ENCODE data around the gene NDUFB8.
A peak's percentile ranks its signal among the peaks of the same experiment; 100 is the strongest.
"Not testable (repeated sequence)": the region's sequence is repeated elsewhere in the genome, so short reads cannot be mapped to it uniquely, and the experiment has no call there.

The NDUFB8 gene

DNA sequence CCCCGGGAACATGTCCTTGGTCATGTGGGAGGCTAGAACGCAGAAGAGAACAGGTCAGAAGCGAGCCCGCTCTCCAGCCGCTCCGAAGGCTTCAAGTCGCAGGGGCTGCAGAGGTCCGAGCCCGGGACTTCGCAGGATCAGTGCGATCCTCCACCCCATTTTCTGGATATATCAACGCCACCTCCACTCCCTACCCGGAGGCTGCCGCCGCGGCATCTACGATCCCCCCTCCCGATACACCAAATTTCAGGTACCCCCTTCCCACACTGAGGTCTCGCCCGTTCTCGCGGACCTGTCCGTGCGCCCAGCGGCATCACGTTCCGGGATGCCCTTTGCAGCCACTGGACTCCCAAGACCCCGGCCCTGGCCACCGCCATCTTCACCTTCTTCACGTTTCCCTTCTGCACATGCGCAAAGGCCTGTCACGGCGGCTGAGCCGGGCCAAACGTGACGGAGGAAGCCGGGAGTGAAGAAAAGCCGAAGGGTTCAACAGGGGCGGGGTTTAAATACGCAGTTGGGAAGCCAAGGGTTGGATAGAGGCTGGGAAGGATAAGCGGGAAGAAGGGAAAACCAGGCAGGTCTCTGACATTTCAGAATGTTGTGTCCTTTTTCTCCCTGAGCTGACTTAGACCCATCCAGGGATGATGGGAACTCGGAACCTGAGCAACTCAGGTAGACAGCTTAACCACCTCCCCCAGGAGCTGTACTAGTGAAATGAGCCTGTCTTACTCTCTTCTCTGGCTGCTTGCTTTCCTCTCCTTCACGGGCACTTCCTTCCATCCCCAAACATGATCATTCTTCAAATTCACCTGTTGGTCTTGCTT, at the start of gene NDUFB8:
Gene NDUFB8, minus strand, starts transcription at position 397 of the 824 bp plus-strand sequence. Its CDS starts 20 bp downstream, at position 377.
- DNase-seq: peak; percentile 70

DNA sequence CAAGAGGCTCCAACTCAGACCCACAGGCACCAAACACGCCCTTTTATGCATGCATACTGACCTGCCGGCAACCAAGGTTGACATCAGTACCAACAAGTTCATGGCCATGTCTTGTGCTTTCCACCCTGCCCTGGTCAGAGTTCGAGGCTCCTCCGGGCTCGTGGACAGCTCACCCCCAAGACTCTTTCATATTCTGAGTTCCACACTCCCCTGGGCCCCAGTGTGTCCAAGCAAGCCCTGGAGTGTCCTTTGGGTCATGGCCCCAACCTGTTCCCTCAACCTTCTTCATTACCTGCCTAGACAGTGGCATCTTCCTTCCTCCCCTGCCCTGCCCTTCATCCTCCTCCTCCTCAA, 46.6 kb upstream of the NDUFB8 start:
- no peak for DNase-seq

DNA sequence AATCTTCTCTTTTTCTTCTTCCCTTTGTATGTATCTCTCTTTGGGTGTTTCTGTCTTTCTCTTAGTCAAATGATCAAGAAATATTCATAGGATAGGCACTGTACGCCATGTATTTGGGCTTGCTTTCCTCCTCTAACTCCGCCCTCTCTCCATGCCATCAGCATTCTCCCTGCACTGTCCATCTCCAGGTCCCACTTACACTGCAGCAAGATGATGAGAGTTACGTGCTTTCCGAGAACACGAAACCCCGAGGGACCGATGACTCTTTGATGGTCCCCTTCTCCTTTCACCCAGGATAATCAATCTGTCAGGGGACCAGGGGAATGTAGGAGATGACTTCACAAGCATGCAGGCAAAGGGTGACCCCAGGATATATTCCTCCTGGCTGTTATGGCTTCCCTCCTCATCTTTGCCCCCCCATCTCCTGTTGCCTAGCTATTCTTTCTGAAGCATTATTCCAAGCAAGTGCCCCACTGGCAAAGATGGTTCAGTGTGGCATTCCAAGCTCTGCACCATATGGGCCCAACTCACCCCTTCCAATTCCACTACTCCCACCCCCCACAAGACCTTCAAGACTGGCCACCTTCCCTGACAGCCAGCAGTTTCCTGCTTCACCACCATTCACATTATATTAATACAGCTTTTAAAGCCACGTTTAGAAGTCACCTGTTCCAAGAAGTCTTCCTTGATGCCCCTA, 46.1 kb upstream of the NDUFB8 start:
- DNase-seq: no peak

DNA sequence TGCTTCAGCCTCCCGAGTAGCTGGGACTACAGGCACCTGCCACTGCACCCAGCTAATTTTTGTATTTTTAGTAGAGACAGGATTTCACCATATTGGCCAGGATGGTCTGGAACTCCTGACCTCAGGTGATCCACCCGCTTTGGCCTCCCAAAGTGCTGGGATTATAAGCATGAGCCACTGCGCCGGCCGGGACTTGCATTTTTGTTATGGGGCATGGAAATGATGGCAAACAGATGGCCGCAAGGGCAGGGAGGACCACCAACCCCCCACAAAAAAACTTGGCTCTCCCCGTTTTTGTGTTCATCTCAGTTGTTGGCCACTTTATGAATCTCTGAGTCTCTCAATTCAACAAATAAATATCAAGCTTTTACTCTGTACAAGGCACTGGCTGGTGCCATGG, 45.5 kb upstream of the NDUFB8 start:
- DNase-seq: not testable (repeated sequence)

DNA sequence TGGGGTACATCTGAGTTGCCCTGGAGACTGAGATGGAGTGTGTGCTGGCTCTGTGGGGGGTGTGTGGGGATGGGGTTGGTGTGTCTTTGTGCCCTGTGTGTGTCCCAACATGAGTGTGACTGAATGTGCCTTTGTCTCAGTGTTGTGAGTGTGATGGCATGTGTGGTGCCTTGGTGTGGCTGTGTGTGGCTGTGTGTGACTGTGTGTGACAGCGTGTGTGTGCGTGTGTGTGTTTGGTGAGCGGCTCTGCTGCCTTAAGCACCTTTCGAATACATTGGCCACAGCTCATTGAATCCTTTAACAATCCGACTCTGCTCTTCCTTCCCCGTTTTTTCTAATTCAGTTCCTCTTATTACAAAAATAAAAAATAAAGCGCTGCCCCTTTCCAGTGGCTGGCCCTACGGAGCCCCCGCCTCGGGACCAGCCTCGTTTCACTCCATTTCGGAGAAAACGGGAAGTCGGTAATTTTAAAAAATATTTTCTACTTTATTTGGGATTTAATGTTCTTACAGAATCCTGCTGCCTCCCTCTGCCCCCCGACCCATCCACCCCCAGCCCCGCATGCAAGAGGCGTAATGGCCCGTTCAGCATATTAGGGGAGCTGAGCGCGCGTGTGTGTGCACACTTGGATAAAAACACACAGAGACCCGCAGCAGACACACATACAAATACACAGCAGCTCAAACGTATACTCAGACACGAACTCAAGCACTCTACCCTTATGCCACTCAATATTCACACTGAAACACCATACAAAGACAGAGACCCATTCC, 41.6 kb upstream of the NDUFB8 start:
- no peak for DNase-seq

DNA sequence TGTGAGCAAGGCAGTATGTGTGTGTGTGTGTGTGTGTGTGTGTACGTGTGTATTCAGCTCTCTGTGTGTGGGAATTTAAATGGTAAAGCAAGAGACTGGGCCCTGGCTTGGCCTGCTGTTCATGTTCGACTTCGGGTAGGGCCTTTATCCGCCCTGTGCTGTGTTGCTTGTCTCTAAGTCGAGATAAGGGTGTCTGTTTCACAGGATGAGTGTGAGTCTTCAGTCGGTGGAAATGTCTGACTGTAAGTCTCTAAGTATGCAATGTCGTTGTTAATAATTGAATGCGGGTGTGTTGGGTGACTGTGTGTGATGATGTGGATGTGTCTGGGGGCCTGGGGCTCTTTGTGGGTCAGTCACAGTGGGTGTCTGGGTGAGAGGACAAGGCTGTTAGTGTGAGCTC, 40.8 kb upstream of the NDUFB8 start:
- no peak for DNase-seq

DNA sequence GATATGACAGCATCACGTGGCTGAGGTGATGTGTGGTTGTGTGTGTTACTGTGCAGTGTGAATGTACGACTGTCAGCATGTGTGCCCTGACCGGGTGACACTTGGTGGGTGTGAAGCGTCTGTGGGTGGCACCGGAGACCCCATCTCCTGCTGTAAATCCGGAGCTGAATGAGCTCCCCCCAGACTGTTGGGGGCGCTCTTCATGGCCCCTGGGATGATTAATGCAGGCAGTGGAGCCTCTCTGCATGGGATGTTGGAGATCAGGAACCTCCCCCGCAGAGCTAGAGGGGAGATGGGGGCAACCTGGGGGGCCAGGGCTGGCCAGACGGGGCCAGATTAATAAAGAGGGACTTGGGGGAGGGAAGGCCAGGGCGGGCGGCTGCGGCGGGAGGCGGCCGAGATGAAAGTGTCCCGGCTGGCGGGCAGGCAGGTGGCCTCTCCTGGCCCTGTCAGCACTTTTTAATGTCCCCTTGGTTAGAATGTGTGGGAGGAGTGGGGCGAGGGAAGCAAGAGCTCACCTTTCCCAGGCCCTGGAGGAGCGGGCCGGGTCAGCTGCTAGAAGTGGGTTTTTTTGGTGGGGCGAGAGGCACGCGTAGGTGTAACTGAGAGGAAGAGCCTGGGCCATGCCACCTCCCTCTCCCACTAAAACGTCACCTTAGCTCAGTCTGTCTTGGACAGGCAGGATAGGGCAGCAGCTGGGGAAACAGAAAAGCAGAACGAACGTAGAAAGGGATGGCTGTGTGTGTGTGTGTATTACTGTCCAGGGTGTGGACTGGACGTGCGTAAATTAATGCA, 40.2 kb upstream of the NDUFB8 start:
- no peak for DNase-seq

DNA sequence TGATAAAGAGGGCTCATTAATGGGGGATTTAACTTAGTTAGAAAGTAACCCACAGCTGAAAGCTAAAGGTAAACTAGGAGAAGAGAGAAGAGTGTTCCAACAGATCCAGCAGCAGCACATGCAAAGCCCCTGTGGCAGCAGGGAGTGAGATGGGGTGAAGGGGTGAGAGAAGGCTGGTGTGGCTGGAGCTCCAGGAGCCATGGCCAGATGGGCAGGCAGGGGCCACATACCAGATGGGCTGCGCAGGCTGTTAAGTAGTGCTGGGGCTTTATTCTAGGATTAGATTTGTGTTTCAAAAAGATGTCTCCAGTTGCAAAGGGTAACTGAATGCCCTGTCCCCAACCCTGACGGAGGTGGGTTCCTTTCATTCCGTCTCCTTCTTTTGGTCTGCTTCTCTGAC, 39.2 kb upstream of the NDUFB8 start:
- no peak for DNase-seq

DNA sequence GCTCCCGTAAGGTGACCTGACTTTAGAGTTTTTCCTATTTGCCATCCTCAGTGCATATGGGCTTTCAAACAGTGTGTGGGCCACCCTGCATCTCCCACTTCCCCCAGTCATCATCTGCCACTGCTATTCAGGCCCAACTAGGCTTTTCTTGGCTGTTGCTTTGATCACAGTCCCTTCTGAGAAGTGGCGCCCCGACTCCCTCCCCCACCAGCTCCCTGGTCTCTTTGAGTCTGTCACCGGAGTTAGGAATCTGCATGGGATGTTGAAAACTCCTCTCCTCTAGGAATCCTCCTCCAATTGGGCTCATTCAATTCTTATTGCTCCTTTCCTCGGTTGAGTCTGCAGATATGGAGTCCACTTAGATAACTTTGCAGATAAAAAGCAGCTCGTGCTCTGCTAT, 38.2 kb upstream of the NDUFB8 start:
- DNase-seq: no peak

DNA sequence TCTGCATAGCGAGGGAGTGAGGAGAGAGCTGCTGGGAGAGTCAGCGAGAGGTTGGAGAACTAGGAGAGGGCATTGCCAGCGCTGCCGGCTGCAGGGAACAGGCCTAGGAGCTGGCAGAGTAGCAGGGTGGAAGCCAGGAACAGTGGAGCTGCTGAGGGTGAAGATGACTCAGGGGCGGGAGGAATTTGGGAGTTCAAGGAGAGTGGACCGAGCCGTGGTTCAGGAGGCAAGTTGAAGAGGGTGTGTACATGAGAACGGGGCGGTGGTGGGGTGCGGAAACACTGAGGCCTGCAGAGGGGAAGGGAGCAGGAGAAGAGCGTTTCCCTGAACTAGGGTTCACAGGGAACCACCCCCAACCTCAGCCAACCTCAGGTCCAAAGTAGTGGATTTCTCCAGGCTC, 37.6 kb upstream of the NDUFB8 start:
- DNase-seq: no peak

DNA sequence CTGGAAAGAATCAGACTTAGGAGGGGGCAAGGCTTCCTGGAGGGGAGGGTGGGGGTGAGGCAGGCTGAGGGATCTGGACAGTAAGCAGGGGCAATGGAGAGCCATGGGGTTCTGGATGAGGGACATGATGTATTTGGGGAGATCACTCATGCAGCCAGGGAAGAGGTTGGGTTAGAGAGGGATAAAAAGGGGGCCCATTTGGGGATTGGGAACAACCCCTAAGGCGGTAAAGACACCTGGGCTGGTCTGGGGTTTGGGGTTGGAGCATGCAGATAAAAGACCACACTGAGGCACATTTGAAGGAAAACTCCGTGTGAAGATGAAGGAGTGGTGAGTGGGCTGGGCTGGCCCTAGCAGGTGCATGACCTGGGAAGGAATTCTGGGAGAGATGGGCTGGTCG, 36.9 kb upstream of the NDUFB8 start:
- DNase-seq: no peak

DNA sequence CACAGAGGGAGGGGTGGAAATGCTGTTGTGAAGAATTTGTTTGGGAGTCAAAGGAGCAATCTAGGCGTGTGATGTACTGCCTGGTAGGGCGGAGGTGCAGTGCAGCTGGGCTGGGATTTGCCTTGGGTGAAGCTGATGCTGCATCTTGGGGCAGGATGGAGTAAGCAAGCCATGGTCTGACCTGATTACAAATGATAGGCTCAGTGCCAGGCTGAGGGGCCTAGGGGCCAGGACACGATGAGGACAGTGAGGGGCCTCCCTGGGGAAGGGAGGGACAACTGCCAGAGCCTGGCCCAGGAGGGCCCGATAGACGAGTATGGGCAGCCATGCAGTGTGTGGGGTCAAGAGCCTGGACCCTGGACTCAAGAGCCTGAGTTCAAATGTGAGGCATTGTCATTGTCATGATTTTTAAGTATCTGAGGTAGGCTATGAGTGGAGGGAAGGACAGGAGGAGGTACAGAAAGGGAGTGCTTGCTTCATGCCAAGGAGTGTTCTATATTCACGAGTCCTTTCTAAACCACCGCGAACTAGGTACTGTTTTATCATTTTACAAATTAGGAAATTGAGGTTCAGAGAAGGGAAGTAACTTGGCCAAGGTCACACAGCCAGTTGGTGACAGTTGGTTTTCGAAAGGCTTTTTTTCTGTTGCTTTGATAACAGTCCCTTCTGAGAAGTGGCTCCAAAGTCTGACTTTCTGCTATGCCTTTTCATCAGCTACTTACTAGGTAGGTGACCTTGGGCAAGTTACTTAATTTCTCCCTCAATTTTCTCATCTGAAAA, 35.7 kb upstream of the NDUFB8 start:
- DNase-seq: no peak

DNA sequence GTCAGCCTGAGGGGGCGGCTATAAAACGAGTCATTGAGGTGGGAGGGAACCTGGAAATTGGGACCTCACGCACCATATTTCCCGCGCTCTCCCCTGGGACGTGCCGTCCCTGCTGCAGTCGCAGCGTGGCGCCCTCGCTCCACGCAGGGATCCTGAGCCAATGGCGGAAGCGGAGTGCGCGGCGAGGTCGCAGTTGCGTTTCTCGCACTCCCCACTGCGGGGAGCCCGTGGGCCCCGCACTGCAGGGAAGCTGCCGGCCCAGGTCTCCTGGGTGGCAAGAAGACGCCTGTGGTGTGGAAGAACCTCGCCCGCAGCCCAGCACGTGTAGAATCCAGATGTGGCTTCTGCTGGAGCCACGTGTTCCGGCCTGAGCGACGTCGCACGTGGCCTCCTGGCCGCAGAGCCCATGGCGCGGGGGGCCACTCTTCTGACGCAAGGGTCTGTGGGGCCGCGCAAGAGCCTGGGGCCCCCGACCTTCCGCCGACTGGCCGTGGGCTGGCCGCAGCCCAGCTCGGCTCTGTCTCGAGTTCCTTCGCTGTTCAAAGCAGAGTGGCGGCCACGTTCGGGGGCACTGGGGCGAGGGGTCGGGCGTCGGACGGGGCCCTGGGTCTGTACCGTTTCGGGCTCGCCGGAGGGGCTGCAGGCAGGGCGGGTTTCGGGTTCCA, 32.5 kb upstream of the NDUFB8 start:
- DNase-seq: peak; percentile 66

DNA sequence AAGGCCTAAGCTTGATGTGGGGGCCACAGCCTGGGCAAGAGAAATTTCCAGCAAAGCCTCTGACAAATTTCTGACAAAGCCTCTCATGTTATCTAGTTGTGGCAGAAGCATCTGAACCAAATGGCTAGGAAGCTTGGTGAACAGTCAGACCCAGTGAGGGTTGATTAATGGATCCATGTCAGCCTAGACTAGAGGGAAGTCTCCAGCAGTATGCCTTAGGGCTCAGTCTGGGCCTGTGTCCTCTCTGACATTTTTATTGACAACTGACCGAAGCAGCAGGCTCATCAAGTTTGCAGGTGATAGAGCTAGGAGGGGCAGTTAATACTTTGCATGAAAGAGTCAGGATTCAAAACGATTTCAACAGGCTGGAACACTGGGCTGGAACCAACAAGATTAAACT, 31.3 kb upstream of the NDUFB8 start:
- no peak for DNase-seq

DNA sequence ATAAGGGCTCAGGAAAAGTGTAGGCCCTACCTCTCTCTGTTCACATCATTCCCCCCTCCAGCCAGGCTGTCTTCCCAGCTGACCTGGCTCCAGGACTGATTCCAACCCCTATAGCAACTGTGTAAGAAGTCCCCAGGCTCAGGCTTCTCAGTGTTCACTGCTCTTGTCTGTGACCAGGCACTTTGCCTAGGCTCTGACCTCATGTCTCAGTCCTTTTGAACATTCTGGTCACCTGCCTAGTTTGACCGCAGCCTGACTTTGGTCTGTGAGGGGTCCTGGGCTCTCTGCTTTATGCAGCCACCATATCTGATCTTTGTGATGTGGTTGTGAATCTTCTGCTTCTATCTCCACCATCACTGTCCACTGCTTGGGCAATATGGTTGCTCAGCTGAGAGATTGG, 30.6 kb upstream of the NDUFB8 start:
- DNase-seq: no peak

DNA sequence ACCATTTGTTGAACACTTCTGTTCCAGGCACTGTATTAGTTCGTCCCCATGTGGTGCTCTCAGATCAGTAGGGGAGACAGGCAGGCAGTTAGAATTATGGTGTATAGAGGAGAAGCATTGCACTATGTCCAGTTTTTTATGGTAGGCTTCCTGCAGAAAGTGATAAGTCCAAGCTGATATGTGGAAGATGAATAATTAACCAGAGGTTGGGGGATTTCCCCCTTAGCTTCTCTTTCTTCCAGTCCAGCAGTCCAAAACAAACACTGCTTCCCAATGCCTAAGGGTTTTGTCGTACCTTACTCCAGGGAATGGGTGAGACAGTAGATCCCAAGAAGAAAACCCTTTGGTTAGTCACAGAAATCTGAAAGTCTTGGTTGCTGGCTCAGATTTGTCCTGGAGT, 25.2 kb upstream of the NDUFB8 start:
- peak; percentile 87 for DNase-seq

DNA sequence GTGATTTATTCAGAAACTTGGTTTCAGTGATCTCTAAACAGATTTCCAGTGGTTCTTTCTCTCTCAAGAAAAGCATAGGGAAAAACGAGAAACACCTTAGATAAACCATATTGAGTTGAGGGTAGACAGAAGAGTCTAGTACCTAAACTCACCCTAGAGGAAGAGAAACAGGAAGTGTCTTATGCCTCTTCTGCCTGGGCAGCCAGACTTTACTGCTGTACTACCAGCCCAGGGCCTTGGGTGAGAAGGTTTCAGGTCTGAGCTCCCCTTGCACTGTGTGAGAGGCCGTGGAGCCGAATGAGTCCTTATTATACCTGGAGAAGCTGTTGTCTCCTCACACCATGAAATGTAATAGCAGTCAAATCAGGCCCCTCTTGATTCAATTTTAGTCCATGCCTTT, 24.3 kb upstream of the NDUFB8 start:
- no peak for DNase-seq

DNA sequence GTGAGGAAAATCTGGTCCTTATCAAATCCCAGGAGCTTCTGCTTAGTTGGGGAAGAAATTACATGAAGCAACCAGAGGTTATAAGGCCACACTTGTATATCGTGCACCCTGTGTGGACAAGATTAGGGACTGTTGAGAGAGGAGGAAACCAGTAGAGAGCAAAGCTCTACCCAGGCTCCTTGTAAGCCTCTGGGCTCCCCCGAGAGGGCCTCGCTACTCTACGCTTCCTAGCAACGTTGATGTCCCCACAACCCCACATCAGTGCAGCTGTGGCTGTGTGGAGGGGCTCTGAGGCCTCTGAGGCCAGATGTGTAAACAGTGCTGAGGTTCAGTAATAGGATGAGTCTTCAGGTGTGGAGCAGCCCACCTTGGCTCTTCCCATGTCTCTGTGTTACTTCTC, 22.1 kb upstream of the NDUFB8 start:
- DNase-seq: no peak

DNA sequence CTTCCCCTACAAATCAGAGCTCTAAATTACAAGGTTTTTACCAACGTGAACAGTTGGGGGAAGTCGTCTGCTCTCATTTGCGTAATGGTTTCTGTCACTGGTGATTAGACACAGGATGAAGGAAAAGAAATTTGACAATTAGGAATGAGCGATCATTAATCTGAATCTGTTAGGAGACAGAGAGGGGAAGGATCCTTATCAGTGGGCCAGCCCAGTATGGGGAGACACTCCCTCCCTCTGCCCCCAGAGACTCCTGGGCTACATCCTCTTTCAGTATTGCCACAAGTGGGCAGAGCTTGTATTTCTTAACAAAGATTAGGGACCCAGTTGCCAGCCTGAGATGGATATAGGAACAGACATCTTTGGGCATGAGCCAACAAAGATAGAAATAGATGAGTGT, 21.5 kb upstream of the NDUFB8 start:
- no peak for DNase-seq

DNA sequence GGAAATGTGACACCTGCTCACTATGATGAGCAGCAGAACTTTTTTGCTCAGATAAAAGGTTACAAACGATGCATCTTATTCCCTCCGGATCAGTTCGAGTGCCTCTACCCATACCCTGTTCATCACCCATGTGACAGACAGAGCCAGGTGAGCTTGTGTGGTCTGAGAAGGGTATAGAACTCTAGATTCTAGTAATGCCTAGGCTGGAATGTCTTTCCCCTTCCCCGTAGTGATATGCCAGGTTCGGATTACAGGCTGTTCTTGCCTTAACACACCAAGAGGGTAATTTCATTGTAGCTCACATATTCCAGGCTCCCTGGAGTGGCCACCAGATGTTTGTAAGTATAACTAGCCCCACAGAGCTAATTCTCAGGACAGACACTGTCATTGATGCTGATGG, 15.3 kb upstream of the NDUFB8 start:
- no peak for DNase-seq

DNA sequence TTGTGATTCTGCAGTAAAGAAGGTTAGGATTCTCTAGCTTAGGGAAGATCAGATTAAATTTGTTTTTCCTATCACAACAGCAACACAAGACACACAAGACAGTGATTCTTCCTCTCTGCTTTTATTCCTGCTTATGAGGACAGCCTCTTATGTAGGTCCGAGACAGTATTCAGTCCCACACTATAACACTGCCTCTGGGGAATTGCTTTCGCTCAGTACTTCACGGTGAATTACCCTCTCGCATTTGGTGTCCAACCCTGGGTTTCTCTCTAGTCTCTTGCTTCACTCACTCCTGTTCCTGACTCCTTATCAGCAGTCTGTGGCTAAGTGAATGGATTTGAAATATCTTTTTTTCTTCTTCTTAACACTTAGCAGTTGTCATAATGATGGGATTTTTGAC, 7.8 kb upstream of the NDUFB8 start:
- no peak for DNase-seq
